ENCODE measurements around the gene LSAMP.

DNA sequence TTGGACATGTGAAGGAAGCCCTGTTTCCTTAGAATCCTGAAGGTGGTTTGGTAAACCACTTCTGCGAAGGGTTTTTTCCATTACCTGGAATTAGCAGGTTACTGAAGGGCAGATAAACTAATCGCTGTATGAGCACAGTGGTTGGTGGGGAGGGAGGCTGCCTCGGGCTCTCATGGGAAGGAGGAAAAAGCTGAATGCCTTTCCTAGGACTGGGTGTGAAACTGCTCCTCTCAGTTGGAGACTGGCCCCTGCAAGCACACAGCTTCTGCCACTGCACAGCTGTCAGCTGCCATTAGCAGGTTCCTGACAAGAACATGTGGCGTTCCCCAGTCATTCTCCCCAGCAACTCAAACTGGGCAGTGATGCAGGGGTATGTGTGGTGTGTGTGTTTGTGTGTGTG lies 445.7 kb downstream of the LSAMP start:
- no peak for TF ChIP-seq ZNF23 (tag by site-specific recombination; IDR thresholded peaks at IDR 0.05; ENCODE audit: borderline replicate concordance)
- TF ChIP-seq, protein P1, sequence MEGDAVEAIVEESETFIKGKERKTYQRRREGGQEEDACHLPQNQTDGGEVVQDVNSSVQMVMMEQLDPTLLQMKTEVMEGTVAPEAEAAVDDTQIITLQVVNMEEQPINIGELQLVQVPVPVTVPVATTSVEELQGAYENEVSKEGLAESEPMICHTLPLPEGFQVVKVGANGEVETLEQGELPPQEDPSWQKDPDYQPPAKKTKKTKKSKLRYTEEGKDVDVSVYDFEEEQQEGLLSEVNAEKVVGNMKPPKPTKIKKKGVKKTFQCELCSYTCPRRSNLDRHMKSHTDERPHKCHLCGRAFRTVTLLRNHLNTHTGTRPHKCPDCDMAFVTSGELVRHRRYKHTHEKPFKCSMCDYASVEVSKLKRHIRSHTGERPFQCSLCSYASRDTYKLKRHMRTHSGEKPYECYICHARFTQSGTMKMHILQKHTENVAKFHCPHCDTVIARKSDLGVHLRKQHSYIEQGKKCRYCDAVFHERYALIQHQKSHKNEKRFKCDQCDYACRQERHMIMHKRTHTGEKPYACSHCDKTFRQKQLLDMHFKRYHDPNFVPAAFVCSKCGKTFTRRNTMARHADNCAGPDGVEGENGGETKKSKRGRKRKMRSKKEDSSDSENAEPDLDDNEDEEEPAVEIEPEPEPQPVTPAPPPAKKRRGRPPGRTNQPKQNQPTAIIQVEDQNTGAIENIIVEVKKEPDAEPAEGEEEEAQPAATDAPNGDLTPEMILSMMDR (tag by site-specific recombination; IDR thresholded peaks at IDR 0.05): no peak
- no peak for TF ChIP-seq ZBTB8A (tag by site-specific recombination; IDR thresholded peaks at IDR 0.05)
- TF ChIP-seq, protein P2, sequence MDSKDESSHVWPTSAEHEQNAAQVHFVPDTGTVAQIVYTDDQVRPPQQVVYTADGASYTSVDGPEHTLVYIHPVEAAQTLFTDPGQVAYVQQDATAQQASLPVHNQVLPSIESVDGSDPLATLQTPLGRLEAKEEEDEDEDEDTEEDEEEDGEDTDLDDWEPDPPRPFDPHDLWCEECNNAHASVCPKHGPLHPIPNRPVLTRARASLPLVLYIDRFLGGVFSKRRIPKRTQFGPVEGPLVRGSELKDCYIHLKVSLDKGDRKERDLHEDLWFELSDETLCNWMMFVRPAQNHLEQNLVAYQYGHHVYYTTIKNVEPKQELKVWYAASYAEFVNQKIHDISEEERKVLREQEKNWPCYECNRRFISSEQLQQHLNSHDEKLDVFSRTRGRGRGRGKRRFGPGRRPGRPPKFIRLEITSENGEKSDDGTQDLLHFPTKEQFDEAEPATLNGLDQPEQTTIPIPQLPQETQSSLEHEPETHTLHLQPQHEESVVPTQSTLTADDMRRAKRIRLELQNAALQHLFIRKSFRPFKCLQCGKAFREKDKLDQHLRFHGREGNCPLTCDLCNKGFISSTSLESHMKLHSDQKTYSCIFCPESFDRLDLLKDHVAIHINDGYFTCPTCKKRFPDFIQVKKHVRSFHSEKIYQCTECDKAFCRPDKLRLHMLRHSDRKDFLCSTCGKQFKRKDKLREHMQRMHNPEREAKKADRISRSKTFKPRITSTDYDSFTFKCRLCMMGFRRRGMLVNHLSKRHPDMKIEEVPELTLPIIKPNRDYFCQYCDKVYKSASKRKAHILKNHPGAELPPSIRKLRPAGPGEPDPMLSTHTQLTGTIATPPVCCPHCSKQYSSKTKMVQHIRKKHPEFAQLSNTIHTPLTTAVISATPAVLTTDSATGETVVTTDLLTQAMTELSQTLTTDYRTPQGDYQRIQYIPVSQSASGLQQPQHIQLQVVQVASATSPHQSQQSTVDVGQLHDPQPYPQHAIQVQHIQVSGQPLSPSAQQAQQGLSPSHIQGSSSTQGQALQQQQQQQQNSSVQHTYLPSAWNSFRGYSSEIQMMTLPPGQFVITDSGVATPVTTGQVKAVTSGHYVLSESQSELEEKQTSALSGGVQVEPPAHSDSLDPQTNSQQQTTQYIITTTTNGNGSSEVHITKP (tag by site-specific recombination; IDR thresholded peaks at IDR 0.05): no peak
- TF ChIP-seq, protein P3, sequence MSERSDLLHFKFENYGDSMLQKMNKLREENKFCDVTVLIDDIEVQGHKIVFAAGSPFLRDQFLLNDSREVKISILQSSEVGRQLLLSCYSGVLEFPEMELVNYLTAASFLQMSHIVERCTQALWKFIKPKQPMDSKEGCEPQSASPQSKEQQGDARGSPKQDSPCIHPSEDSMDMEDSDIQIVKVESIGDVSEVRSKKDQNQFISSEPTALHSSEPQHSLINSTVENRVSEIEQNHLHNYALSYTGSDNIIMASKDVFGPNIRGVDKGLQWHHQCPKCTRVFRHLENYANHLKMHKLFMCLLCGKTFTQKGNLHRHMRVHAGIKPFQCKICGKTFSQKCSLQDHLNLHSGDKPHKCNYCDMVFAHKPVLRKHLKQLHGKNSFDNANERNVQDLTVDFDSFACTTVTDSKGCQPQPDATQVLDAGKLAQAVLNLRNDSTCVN (tag by site-specific recombination; optimal IDR thresholded peaks at IDR 0.05): no peak
- TF ChIP-seq, protein P4, sequence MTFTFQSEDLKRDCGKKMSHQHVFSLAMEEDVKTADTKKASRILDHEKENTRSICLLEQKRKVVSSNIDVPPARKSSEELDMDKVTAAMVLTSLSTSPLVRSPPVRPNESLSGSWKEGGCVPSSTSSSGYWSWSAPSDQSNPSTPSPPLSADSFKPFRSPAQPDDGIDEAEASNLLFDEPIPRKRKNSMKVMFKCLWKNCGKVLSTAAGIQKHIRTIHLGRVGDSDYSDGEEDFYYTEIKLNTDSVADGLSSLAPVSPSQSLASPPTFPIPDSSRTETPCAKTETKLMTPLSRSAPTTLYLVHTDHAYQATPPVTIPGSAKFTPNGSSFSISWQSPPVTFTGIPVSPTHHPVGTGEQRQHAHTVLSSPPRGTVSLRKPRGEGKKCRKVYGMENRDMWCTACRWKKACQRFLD (tag by site-specific recombination; IDR thresholded peaks at IDR 0.05): no peak
- TF ChIP-seq HOXD13 (CRISPR knock-in tag; IDR thresholded peaks at IDR 0.05; ENCODE audit: borderline replicate concordance): no peak
- TF ChIP-seq, protein P5, sequence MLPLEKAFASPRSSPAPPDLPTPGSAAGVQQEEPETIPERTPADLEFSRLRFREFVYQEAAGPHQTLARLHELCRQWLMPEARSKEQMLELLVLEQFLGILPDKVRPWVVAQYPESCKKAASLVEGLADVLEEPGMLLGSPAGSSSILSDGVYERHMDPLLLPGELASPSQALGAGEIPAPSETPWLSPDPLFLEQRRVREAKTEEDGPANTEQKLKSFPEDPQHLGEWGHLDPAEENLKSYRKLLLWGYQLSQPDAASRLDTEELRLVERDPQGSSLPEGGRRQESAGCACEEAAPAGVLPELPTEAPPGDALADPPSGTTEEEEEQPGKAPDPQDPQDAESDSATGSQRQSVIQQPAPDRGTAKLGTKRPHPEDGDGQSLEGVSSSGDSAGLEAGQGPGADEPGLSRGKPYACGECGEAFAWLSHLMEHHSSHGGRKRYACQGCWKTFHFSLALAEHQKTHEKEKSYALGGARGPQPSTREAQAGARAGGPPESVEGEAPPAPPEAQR (tag by site-specific recombination; IDR thresholded peaks at IDR 0.05): no peak
- no peak for TF ChIP-seq ZNF785 (tag by site-specific recombination; IDR thresholded peaks at IDR 0.05)
